Caco-2 (cell line): ENCODE data around the gene COL26A1. TPM values are rescaled to one million over a fixed set of nuclear protein-coding genes. Genes with fewer than 3 reads are reported as not detected.

Experiments
- BruUV-seq: library from RNA; stranded (reverse); fragments of 400-500 nt; replicated peaks from 2 replicates; lab custom pipeline; 2021; lab: Mats Ljungman, UMichigan
- CTCF ChIA-PET: fragments of 300-600 bp; sonication (Branson Sonifier 250); formaldehyde crosslinking; loops from one replicate; lab custom pipeline; 2022; ENCODE audit warnings: antibody characterized with exemption; lab: Charles Lee
- POLR2A ChIA-PET: fragments of 300-600 bp; sonication (Branson Sonifier 250); formaldehyde crosslinking; loops from one replicate; lab custom pipeline; 2022; ENCODE audit warnings: antibody characterized with exemption; lab: Charles Lee
- DNase-seq, 2 experiments: peaks; one replicate each; pipeline versions ENCODE4 v3.0.0 to v3.0.0-alpha.2; 2020 to 2022
- H3K27me3 ChIP-seq: replicated peaks from 2 replicates; pipeline ENCODE4 v1.6.0; 2011; ENCODE audit warnings: low read length; ENCODE audit not compliant: control insufficient read depth, insufficient read depth
- H3K36me3 ChIP-seq: 2 replicates; pipeline ENCODE4 v1.5.1; 2011; ENCODE audit warnings: low read length; ENCODE audit not compliant: control insufficient read depth, insufficient read depth
- H3K4me1 ChIP-seq: fragments of 250-450 bp; sonication (Bioruptor Pico); 2 replicates; pipeline ENCODE4 v1.5.1; 2020; ENCODE audit warnings: mild to moderate bottlenecking
- H3K4me3 ChIP-seq: 2 replicates; pipeline ENCODE4 v1.5.1; 2011; ENCODE audit warnings: low read depth, mild to moderate bottlenecking, control low read depth, low read length
- H3K9me3 ChIP-seq: fragments of 250-450 bp; sonication (Bioruptor Pico); 2 replicates; pipeline ENCODE4 v1.5.1; 2020; ENCODE audit warnings: mild to moderate bottlenecking, moderate library complexity
- H3K27ac Mint-ChIP-seq: one replicate; pipeline ENCODE4 v1.8.0; 2022; ENCODE audit warnings: mixed read lengths; ENCODE audit not compliant: unreplicated experiment
- H3K27me3 Mint-ChIP-seq: one replicate; pipeline ENCODE4 v1.8.0; 2022; ENCODE audit warnings: mixed read lengths; ENCODE audit not compliant: insufficient read depth, unreplicated experiment
- H3K36me3 Mint-ChIP-seq: one replicate; pipeline ENCODE4 v1.8.0; 2022; ENCODE audit warnings: mild to moderate bottlenecking, mixed read lengths; ENCODE audit not compliant: insufficient read depth, unreplicated experiment
- H3K4me1 Mint-ChIP-seq: one replicate; pipeline ENCODE4 v1.8.0; 2022; ENCODE audit warnings: low read depth, mixed read lengths; ENCODE audit not compliant: unreplicated experiment
- H3K4me3 Mint-ChIP-seq: one replicate; pipeline ENCODE4 v1.8.0; 2022; ENCODE audit warnings: mild to moderate bottlenecking, moderate library complexity, mixed read lengths; ENCODE audit not compliant: unreplicated experiment
- H3K9me3 Mint-ChIP-seq: one replicate; pipeline ENCODE4 v1.8.0; 2022; ENCODE audit warnings: mixed read lengths; ENCODE audit not compliant: unreplicated experiment
- CTCF ChIP-seq, 2 experiments: fragments of 200-600 bp in 1 of 2; IDR thresholded peaks; 1 replicate in 1 of 2; 2 replicates in 1 of 2; pipeline versions ENCODE4 v1.5.1 to v1.8.0; 2011 to 2022; ENCODE audit warnings: antibody characterized with exemption in 1 of 2, control low read depth in 1 of 2, inconsistent platforms in 1 of 2, low read depth in 1 of 2, low read length in 1 of 2, mild to moderate bottlenecking in 1 of 2, moderate library complexity in 1 of 2; ENCODE audit not compliant: insufficient read depth in 1 of 2, severe bottlenecking in 1 of 2, unreplicated experiment in 1 of 2
- intact Hi-C: fragments of 100-400 bp; cut with micrococcal nuclease; formaldehyde crosslinking; loops from one replicate; pipeline ENCODE4 v1.10.0; 2022; ENCODE audit not compliant: unreplicated experiment
- total RNA-seq: library from RNA; stranded (reverse); gene quantifications from 2 replicates; pipeline ENCODE4 v1.2.3, GENCODE V29; 2022

COL26A1 gene
- total RNA-seq, 1 experiment from 2014 or later, result 23.3 TPM

GRCh38 chr7:101405474-101406067 lies 42.9 kb downstream of the COL26A1 start:
- H3K36me3 Mint-ChIP-seq, result no peaks in the 10 kb centered on the region
- H3K27ac Mint-ChIP-seq, result no peak overlapping the region
- Histone ChIP-seq H3K4me3 (no peak overlapping the region), H3K4me1 (peaks cover 13% of the 10 kb centered on the region), H3K27me3 (no peaks in the 10 kb centered on the region), H3K9me3 (peaks cover 23% of the 10 kb centered on the region), H3K36me3 (no peaks in the 10 kb centered on the region; the same call in 1 of the 2 replicates)
- POLR2A ChIA-PET, result no interaction called here
- peaks cover 17% of the 10 kb centered on the region for H3K9me3 Mint-ChIP-seq
- DNase-seq, result no peak
- peaks cover 16% of the 10 kb centered on the region for H3K4me1 Mint-ChIP-seq
- H3K4me3 Mint-ChIP-seq, result no peak overlapping the region
- intact Hi-C loops, result no loop called here
- no TSS peak for BruUV-seq
- H3K27me3 Mint-ChIP-seq, result no peaks in the 10 kb centered on the region
- TF ChIP-seq CTCF (IDR thresholded peaks at IDR 0.05; ENCODE audit: insufficient read depth in 1 of 2, low read depth in 1 of 2, low read length in 1 of 2, severe bottlenecking in 1 of 2, unreplicated experiment in 1 of 2), result no peak
- CTCF ChIA-PET, result no interaction called here

GRCh38 chr7:101410743-101411507 lies 48.2 kb downstream of the COL26A1 start:
- Histone ChIP-seq H3K4me1 (no peaks in the 10 kb centered on the region), H3K27me3 (no peaks in the 10 kb centered on the region), H3K9me3 (peaks cover 23% of the 10 kb centered on the region), H3K4me3 (no peak overlapping the region), H3K36me3 (no peaks in the 10 kb centered on the region; the same call in 1 of the 2 replicates)
- Mint-ChIP-seq H3K4me1 (no peaks in the 10 kb centered on the region), H3K27me3 (no peaks in the 10 kb centered on the region), H3K27ac (no peak overlapping the region), H3K9me3 (peaks cover 20% of the 10 kb centered on the region), H3K36me3 (no peaks in the 10 kb centered on the region), H3K4me3 (no peak overlapping the region)
- CTCF ChIA-PET, result interaction anchor here (0.6 to 1.1 kb wide), 4 partner anchors 15 to 89 kb away, joined by 3 to 6 read pairs (median 4); partner anchors contain the start of gene IFT22
- peak; percentile 59 to 86 for TF ChIP-seq CTCF (IDR thresholded peaks at IDR 0.05; ENCODE audit: insufficient read depth in 1 of 2, low read depth in 1 of 2, low read length in 1 of 2, severe bottlenecking in 1 of 2, unreplicated experiment in 1 of 2)
- peak; percentile 57 to 58 for DNase-seq
- POLR2A ChIA-PET, result no interaction called here
- no TSS peak for BruUV-seq
- intact Hi-C loops, result loop anchor here (2.0 kb wide), 1 partner anchor 46 kb away; no protein-coding TSS in a partner anchor

- BruUV-seq, result no TSS peak
- Histone ChIP-seq H3K9me3 (peaks cover 23% of the 10 kb centered on the region), H3K36me3 (no peaks in the 10 kb centered on the region; the same call in 1 of the 2 replicates), H3K27me3 (no peaks in the 10 kb centered on the region), H3K4me1 (no peaks in the 10 kb centered on the region), H3K4me3 (no peak overlapping the region)
- no peak for TF ChIP-seq CTCF (IDR thresholded peaks at IDR 0.05; ENCODE audit: insufficient read depth in 1 of 2, low read depth in 1 of 2, low read length in 1 of 2, severe bottlenecking in 1 of 2, unreplicated experiment in 1 of 2)
- intact Hi-C loops, result loop anchor here (2.0 kb wide), 1 partner anchor 47 kb away; no protein-coding TSS in a partner anchor
- Mint-ChIP-seq H3K27me3 (no peaks in the 10 kb centered on the region), H3K9me3 (peaks cover 20% of the 10 kb centered on the region), H3K27ac (no peak overlapping the region), H3K4me3 (no peak overlapping the region), H3K4me1 (no peaks in the 10 kb centered on the region), H3K36me3 (no peaks in the 10 kb centered on the region)
- ChIA-PET POLR2A (no interaction called here), CTCF (interaction anchor here (0.5 to 1.1 kb wide), 5 partner anchors 48 to 229 kb away, joined by 4 to 8 read pairs (median 4); partner anchors contain the start of gene IFT22)
- no peak for DNase-seq
Observed at GRCh38 chr7:101411508-101411874, 48.8 kb downstream of the COL26A1 start.
